ENCODE data around the gene SLC50A1.

The SLC50A1 gene

GRCh38 chr1:155134880-155135414, 705 bp upstream of the SLC50A1 start:
- H3K4me3 ChIP-seq (ENCODE audit: low read length) = peak overlapping the region; percentile 97
- peak; percentile 91 for DNase-seq (ENCODE audit: low read depth)
- TF ChIP-seq CTCF (conservative IDR thresholded peaks at IDR 0.05; ENCODE audit: low read length) = no peak

- DNase-seq (ENCODE audit: low read depth) = no peak
- TF ChIP-seq CTCF (conservative IDR thresholded peaks at IDR 0.05; ENCODE audit: low read length) = no peak
Observed at GRCh38 chr1:155136748-155137147, 1.1 kb downstream of the SLC50A1 start.

DNA sequence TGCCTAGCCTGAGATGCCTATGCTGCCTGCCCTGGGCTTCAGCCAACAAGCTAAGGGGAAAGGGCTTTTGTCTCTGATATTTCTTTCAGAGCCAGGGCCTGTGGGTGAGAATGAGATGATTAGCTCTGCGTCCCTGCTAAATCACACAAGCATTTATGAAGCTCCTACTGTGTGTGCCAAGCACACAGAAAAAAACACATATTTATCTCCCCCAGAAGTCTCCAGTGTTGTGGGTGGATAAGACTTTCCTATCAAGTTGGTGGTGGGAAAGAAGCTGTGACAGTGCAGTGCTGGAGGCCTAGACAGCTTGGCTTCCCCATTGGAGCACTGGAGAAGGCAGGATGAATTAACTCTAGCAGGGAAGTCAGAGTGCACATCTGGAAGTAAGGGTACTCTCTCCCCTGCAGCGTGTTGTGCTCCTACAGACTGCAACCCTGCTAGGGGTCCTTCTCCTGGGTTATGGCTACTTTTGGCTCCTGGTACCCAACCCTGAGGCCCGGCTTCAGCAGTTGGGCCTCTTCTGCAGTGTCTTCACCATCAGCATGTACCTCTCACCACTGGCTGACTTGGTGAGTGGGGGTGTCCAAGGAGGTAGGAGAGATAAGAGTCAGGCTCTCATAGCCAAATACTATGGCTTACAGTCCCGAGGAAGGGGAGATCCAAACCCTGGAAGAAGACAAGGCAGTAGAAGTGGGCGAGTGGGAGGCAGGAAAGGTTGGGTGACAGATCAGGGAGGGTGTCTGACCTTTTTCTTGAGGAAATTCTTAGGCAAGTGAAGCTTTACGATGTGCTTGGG, 1.7 kb downstream of the SLC50A1 start:
- DNase-seq (ENCODE audit: low read depth) = no peak
- H3K4me3 ChIP-seq (ENCODE audit: low read length) = peak overlapping the region; percentile 57
- no peak for TF ChIP-seq CTCF (conservative IDR thresholded peaks at IDR 0.05; ENCODE audit: low read length)

More at GRCh38 chr1:155136748-155137147, 1.1 kb downstream of the SLC50A1 start:
- peak overlapping the region; percentile 57 for H3K4me3 ChIP-seq (ENCODE audit: low read length)

GRCh38 chr1:155139895-155140629, 4.4 kb downstream of the SLC50A1 start, which contains the start of gene DPM3:
Gene DPM3, minus strand, starts transcription at chr1:155140531. Its CDS starts 291 bp downstream, at chr1:155140240.
- peak; percentile 68 for DNase-seq (ENCODE audit: low read depth)
- peak within 1 kb of the TSS; percentile 95 for H3K4me3 ChIP-seq (ENCODE audit: low read length)
- TF ChIP-seq CTCF (conservative IDR thresholded peaks at IDR 0.05; ENCODE audit: low read length) = no peak

GRCh38 chr1:155140630-155140953, 4.9 kb downstream of the SLC50A1 start:
- DNase-seq (ENCODE audit: low read depth) = no peak
- peak overlapping the region; percentile 95 for H3K4me3 ChIP-seq (ENCODE audit: low read length)
- no peak for TF ChIP-seq CTCF (conservative IDR thresholded peaks at IDR 0.05; ENCODE audit: low read length)

DNA sequence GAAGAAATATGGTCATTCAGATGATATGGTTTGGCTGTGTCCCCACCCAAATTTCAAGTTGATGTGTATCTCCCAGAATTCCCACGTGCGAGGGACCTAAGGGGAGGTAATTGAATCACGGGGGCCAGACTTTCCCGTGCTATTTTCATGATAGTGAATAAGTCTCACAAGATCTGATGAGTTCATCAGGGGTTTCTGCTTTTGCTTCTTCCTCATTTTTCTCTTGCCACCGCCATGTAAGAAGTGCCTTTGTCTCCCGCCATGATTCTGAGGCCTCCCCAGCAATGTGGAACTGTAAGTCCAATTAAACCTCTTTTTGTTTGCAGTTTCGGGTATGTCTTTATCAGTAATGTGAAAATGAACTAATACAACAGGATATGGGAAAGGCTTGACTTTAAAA, 6.1 kb downstream of the SLC50A1 start:
- no peak for TF ChIP-seq CTCF (conservative IDR thresholded peaks at IDR 0.05; ENCODE audit: low read length)
- H3K4me3 ChIP-seq (ENCODE audit: low read length) = no peak overlapping the region
- DNase-seq (ENCODE audit: low read depth) = no peak

Measured in AG10803 (cell line).